IPS-18a (cell line): ENCODE measurements around the gene DSCAM.

Source experiments
- H3K27ac ChIP-seq: one replicate; pipeline ENCODE4 v1.5.1; 2013; ENCODE audit warnings: low read length
- H3K27me3 ChIP-seq: one replicate; pipeline ENCODE4 v1.6.1; 2013; ENCODE audit warnings: mild to moderate bottlenecking, low read length; ENCODE audit not compliant: control insufficient read depth, insufficient read depth
- H3K36me3 ChIP-seq: one replicate; pipeline ENCODE4 v1.6.1; 2013; ENCODE audit warnings: low read depth, low read length; ENCODE audit not compliant: control insufficient read depth
- H3K4me1 ChIP-seq: one replicate; pipeline ENCODE4 v1.6.1; 2013; ENCODE audit warnings: low read depth, low read length; ENCODE audit not compliant: control insufficient read depth
- H3K4me3 ChIP-seq: one replicate; pipeline ENCODE4 v1.5.1; 2013; ENCODE audit warnings: low read length
- H3K9ac ChIP-seq: one replicate; pipeline ENCODE4 v1.6.1; 2013; ENCODE audit warnings: mild to moderate bottlenecking, low read length, moderate library complexity
- H3K9me3 ChIP-seq: one replicate; pipeline ENCODE4 v1.6.1; 2013; ENCODE audit warnings: low read depth, low read length; ENCODE audit not compliant: control insufficient read depth

The DSCAM gene

GRCh38 chr21:40433538-40433937, 413.4 kb downstream of the DSCAM start:
- no peak overlapping the region for H3K9ac ChIP-seq
- no peaks in the 10 kb centered on the region for H3K36me3 ChIP-seq
- H3K4me3 ChIP-seq, result no peak overlapping the region
- H3K9me3 ChIP-seq, result no peaks in the 10 kb centered on the region
- no peaks in the 10 kb centered on the region for H3K4me1 ChIP-seq
- H3K27ac ChIP-seq, result no peak overlapping the region
- H3K27me3 ChIP-seq, result no peaks in the 10 kb centered on the region

GRCh38 chr21:40425981-40426380, 421.0 kb downstream of the DSCAM start:
- no peaks in the 10 kb centered on the region for H3K9me3 ChIP-seq

GRCh38 chr21:40422896-40423635, 423.9 kb downstream of the DSCAM start:
- no peaks in the 10 kb centered on the region for H3K27me3 ChIP-seq
- no peak overlapping the region for H3K27ac ChIP-seq
- H3K36me3 ChIP-seq, result no peaks in the 10 kb centered on the region
- H3K4me1 ChIP-seq, result no peaks in the 10 kb centered on the region
- H3K9ac ChIP-seq, result no peak overlapping the region
- H3K4me3 ChIP-seq, result no peak overlapping the region
- peaks cover 4% of the 10 kb centered on the region for H3K9me3 ChIP-seq

More at GRCh38 chr21:40425981-40426380, 421.0 kb downstream of the DSCAM start:
- Histone ChIP-seq H3K27me3 (no peaks in the 10 kb centered on the region), H3K27ac (no peak overlapping the region), H3K9ac (no peak overlapping the region), H3K4me1 (no peaks in the 10 kb centered on the region), H3K4me3 (no peak overlapping the region), H3K36me3 (no peaks in the 10 kb centered on the region)

GRCh38 chr21:40421121-40421520, 425.8 kb downstream of the DSCAM start:
- H3K27ac ChIP-seq, result no peak overlapping the region
- H3K4me1 ChIP-seq, result no peaks in the 10 kb centered on the region

GRCh38 chr21:40416572-40416971, 430.4 kb downstream of the DSCAM start:
- no peak overlapping the region for H3K9ac ChIP-seq
- H3K36me3 ChIP-seq, result no peaks in the 10 kb centered on the region
- H3K27ac ChIP-seq, result no peak overlapping the region
- no peak overlapping the region for H3K4me3 ChIP-seq
- H3K4me1 ChIP-seq, result no peaks in the 10 kb centered on the region
- H3K9me3 ChIP-seq, result peaks cover 4% of the 10 kb centered on the region
- H3K27me3 ChIP-seq, result no peaks in the 10 kb centered on the region

More at GRCh38 chr21:40421121-40421520, 425.8 kb downstream of the DSCAM start:
- H3K9ac ChIP-seq, result no peak overlapping the region
- H3K9me3 ChIP-seq, result peaks cover 4% of the 10 kb centered on the region
- no peak overlapping the region for H3K4me3 ChIP-seq
- no peaks in the 10 kb centered on the region for H3K27me3 ChIP-seq
- H3K36me3 ChIP-seq, result no peaks in the 10 kb centered on the region

- no peaks in the 10 kb centered on the region for H3K36me3 ChIP-seq
- no peak overlapping the region for H3K4me3 ChIP-seq
- H3K9me3 ChIP-seq, result no peaks in the 10 kb centered on the region
- no peaks in the 10 kb centered on the region for H3K4me1 ChIP-seq
- no peaks in the 10 kb centered on the region for H3K27me3 ChIP-seq
- H3K27ac ChIP-seq, result no peak overlapping the region
- H3K9ac ChIP-seq, result no peak overlapping the region
These were observed 438.4 kb downstream of the DSCAM start for GRCh38 chr21:40408561-40408960.

- Histone ChIP-seq H3K4me1 (no peaks in the 10 kb centered on the region), H3K27me3 (no peaks in the 10 kb centered on the region), H3K9ac (no peak overlapping the region), H3K4me3 (no peak overlapping the region), H3K27ac (no peak overlapping the region), H3K9me3 (no peaks in the 10 kb centered on the region), H3K36me3 (no peaks in the 10 kb centered on the region)
These were observed 442.6 kb downstream of the DSCAM start for GRCh38 chr21:40404396-40404800.

- no peaks in the 10 kb centered on the region for H3K4me1 ChIP-seq
- no peak overlapping the region for H3K4me3 ChIP-seq
- no peaks in the 10 kb centered on the region for H3K9me3 ChIP-seq
- no peaks in the 10 kb centered on the region for H3K27me3 ChIP-seq
- no peaks in the 10 kb centered on the region for H3K36me3 ChIP-seq
- no peak overlapping the region for H3K9ac ChIP-seq
- H3K27ac ChIP-seq, result no peak overlapping the region
These were observed 443.9 kb downstream of the DSCAM start for GRCh38 chr21:40402884-40403582.

- no peaks in the 10 kb centered on the region for H3K27me3 ChIP-seq
These were observed 451.2 kb downstream of the DSCAM start for GRCh38 chr21:40395732-40396131.

GRCh38 chr21:40393066-40393465, 453.9 kb downstream of the DSCAM start:
- H3K27ac ChIP-seq, result no peak overlapping the region
- H3K9ac ChIP-seq, result no peak overlapping the region
- no peaks in the 10 kb centered on the region for H3K36me3 ChIP-seq
- H3K9me3 ChIP-seq, result no peaks in the 10 kb centered on the region
- no peaks in the 10 kb centered on the region for H3K4me1 ChIP-seq
- no peak overlapping the region for H3K4me3 ChIP-seq
- no peaks in the 10 kb centered on the region for H3K27me3 ChIP-seq

More at GRCh38 chr21:40395732-40396131, 451.2 kb downstream of the DSCAM start:
- Histone ChIP-seq H3K36me3 (no peaks in the 10 kb centered on the region), H3K9me3 (no peaks in the 10 kb centered on the region), H3K9ac (no peak overlapping the region), H3K4me3 (no peak overlapping the region), H3K27ac (no peak overlapping the region), H3K4me1 (no peaks in the 10 kb centered on the region)

- Histone ChIP-seq H3K9ac (no peak overlapping the region), H3K9me3 (no peaks in the 10 kb centered on the region), H3K27me3 (no peaks in the 10 kb centered on the region), H3K4me3 (no peak overlapping the region), H3K4me1 (peaks cover 5% of the 10 kb centered on the region), H3K36me3 (no peaks in the 10 kb centered on the region), H3K27ac (no peak overlapping the region)
These were observed 458.9 kb downstream of the DSCAM start for GRCh38 chr21:40388046-40388445.
